ENCODE results near the gene CFAP46.

CFAP46 gene

GRCh38 chr10:132861884-132862461 lies 80.4 kb downstream of the CFAP46 start:
- TF ChIP-seq YY1 (IDR thresholded peaks at IDR 0.05; ENCODE audit: insufficient read depth, insufficient read length), result no peak
- no peak for TF ChIP-seq ZNF274 (IDR thresholded peaks at IDR 0.05; ENCODE audit: low read depth, low read length)
- TF ChIP-seq SUZ12 (IDR thresholded peaks at IDR 0.05; ENCODE audit: extremely low read depth, insufficient read depth, insufficient read length), result no peak
- Histone ChIP-seq H3K4me3 (ENCODE audit: insufficient read length, low read depth) (no peak overlapping the region), H3K4me1 (ENCODE audit: insufficient read depth, insufficient read length) (peaks cover 5% of the 10 kb centered on the region), H3K36me3 (ENCODE audit: insufficient read depth, insufficient read length, low read length) (no peaks in the 10 kb centered on the region), H3K27me3 (ENCODE audit: insufficient read depth, insufficient read length) (peaks cover 45% of the 10 kb centered on the region), H3K9me3 (ENCODE audit: insufficient read depth, low read length) (no peaks in the 10 kb centered on the region), H3K9ac (ENCODE audit: insufficient read length, low read depth) (no peak overlapping the region)
- DNase-seq (ENCODE audit: low read depth, low spot score), result no peak

GRCh38 chr10:132861116-132861691 lies 81.2 kb downstream of the CFAP46 start:
- H3K27me3 ChIP-seq (ENCODE audit: insufficient read depth, insufficient read length), result peaks cover 45% of the 10 kb centered on the region
- DNase-seq (ENCODE audit: low read depth, low spot score), result no peak
- no peak overlapping the region for H3K4me3 ChIP-seq (ENCODE audit: insufficient read length, low read depth)
- H3K4me1 ChIP-seq (ENCODE audit: insufficient read depth, insufficient read length), result peaks cover 5% of the 10 kb centered on the region
- no peak for TF ChIP-seq ZNF274 (IDR thresholded peaks at IDR 0.05; ENCODE audit: low read depth, low read length)
- no peak for TF ChIP-seq SUZ12 (IDR thresholded peaks at IDR 0.05; ENCODE audit: extremely low read depth, insufficient read depth, insufficient read length)
- no peak for TF ChIP-seq YY1 (IDR thresholded peaks at IDR 0.05; ENCODE audit: insufficient read depth, insufficient read length)
- H3K36me3 ChIP-seq (ENCODE audit: insufficient read depth, insufficient read length, low read length), result no peaks in the 10 kb centered on the region
- no peak overlapping the region for H3K9ac ChIP-seq (ENCODE audit: insufficient read length, low read depth)
- no peaks in the 10 kb centered on the region for H3K9me3 ChIP-seq (ENCODE audit: insufficient read depth, low read length)

GRCh38 chr10:132860532-132860931 lies 81.8 kb downstream of the CFAP46 start:
- TF ChIP-seq ZNF274 (IDR thresholded peaks at IDR 0.05; ENCODE audit: low read depth, low read length) (no peak), SUZ12 (IDR thresholded peaks at IDR 0.05; ENCODE audit: extremely low read depth, insufficient read depth, insufficient read length) (no peak), YY1 (IDR thresholded peaks at IDR 0.05; ENCODE audit: insufficient read depth, insufficient read length) (no peak)
- no peaks in the 10 kb centered on the region for H3K36me3 ChIP-seq (ENCODE audit: insufficient read depth, insufficient read length, low read length)
- H3K4me1 ChIP-seq (ENCODE audit: insufficient read depth, insufficient read length), result peaks cover 5% of the 10 kb centered on the region
- no peak for DNase-seq (ENCODE audit: low read depth, low spot score)
- H3K27me3 ChIP-seq (ENCODE audit: insufficient read depth, insufficient read length), result peaks cover 40% of the 10 kb centered on the region
- H3K9ac ChIP-seq (ENCODE audit: insufficient read length, low read depth), result no peak overlapping the region
- H3K9me3 ChIP-seq (ENCODE audit: insufficient read depth, low read length), result no peaks in the 10 kb centered on the region
- H3K4me3 ChIP-seq (ENCODE audit: insufficient read length, low read depth), result no peak overlapping the region

GRCh38 chr10:132859084-132859855 lies 83.1 kb downstream of the CFAP46 start:
- Histone ChIP-seq H3K36me3 (ENCODE audit: insufficient read depth, insufficient read length, low read length) (no peaks in the 10 kb centered on the region), H3K27me3 (ENCODE audit: insufficient read depth, insufficient read length) (peaks cover 34% of the 10 kb centered on the region), H3K4me1 (ENCODE audit: insufficient read depth, insufficient read length) (peaks cover 5% of the 10 kb centered on the region), H3K9me3 (ENCODE audit: insufficient read depth, low read length) (no peaks in the 10 kb centered on the region), H3K4me3 (ENCODE audit: insufficient read length, low read depth) (no peak overlapping the region), H3K9ac (ENCODE audit: insufficient read length, low read depth) (no peak overlapping the region)
- DNase-seq (ENCODE audit: low read depth, low spot score), result no peak
- TF ChIP-seq ZNF274 (IDR thresholded peaks at IDR 0.05; ENCODE audit: low read depth, low read length) (no peak), YY1 (IDR thresholded peaks at IDR 0.05; ENCODE audit: insufficient read depth, insufficient read length) (no peak), SUZ12 (IDR thresholded peaks at IDR 0.05; ENCODE audit: extremely low read depth, insufficient read depth, insufficient read length) (no peak)

- H3K9me3 ChIP-seq (ENCODE audit: insufficient read depth, low read length), result no peaks in the 10 kb centered on the region
- H3K27me3 ChIP-seq (ENCODE audit: insufficient read depth, insufficient read length), result peaks cover 25% of the 10 kb centered on the region
- no peak overlapping the region for H3K4me3 ChIP-seq (ENCODE audit: insufficient read length, low read depth)
- DNase-seq (ENCODE audit: low read depth, low spot score), result no peak
- TF ChIP-seq SUZ12 (IDR thresholded peaks at IDR 0.05; ENCODE audit: extremely low read depth, insufficient read depth, insufficient read length) (no peak), YY1 (IDR thresholded peaks at IDR 0.05; ENCODE audit: insufficient read depth, insufficient read length) (no peak), ZNF274 (IDR thresholded peaks at IDR 0.05; ENCODE audit: low read depth, low read length) (no peak)
- no peak overlapping the region for H3K9ac ChIP-seq (ENCODE audit: insufficient read length, low read depth)
- H3K36me3 ChIP-seq (ENCODE audit: insufficient read depth, insufficient read length, low read length), result no peaks in the 10 kb centered on the region
- H3K4me1 ChIP-seq (ENCODE audit: insufficient read depth, insufficient read length), result peaks cover 5% of the 10 kb centered on the region
Measured at GRCh38 chr10:132858121-132859081, 84.0 kb downstream of the CFAP46 start.

- DNase-seq (ENCODE audit: low read depth, low spot score), result no peak
- TF ChIP-seq ZNF274 (IDR thresholded peaks at IDR 0.05; ENCODE audit: low read depth, low read length), result no peak
- TF ChIP-seq YY1 (IDR thresholded peaks at IDR 0.05; ENCODE audit: insufficient read depth, insufficient read length), result no peak
- TF ChIP-seq SUZ12 (IDR thresholded peaks at IDR 0.05; ENCODE audit: extremely low read depth, insufficient read depth, insufficient read length), result no peak
- no peaks in the 10 kb centered on the region for H3K36me3 ChIP-seq (ENCODE audit: insufficient read depth, insufficient read length, low read length)
- peaks cover 7% of the 10 kb centered on the region; the same call in 1 of the 2 replicates for H3K9me3 ChIP-seq (ENCODE audit: insufficient read depth, low read length)
- no peak overlapping the region for H3K4me3 ChIP-seq (ENCODE audit: insufficient read length, low read depth)
- H3K4me1 ChIP-seq (ENCODE audit: insufficient read depth, insufficient read length), result peaks cover 5% of the 10 kb centered on the region
- H3K9ac ChIP-seq (ENCODE audit: insufficient read length, low read depth), result no peak overlapping the region
- H3K27me3 ChIP-seq (ENCODE audit: insufficient read depth, insufficient read length), result peaks cover 13% of the 10 kb centered on the region
Measured at GRCh38 chr10:132856869-132857524, 85.4 kb downstream of the CFAP46 start.
